Peyer's patch (tissue), 4 donors: ENCODE measurements around the gene CHCHD3.

Source experiments
- POLR2A ChIP-seq, 2 donors: fragments of 450-650 bp; IDR thresholded peaks; one replicate each; pipeline ENCODE4 v1.5.1; 2017; ENCODE audit warnings: antibody characterized with exemption in 2 of 2, mild to moderate bottlenecking in 2 of 2, moderate library complexity in 2 of 2
- TF ChIP-seq, protein P1 (sequence below), 6 experiments: fragments of 450-650 bp in 4 of 6; fragments of 200-600 bp in 2 of 6; sonication (generic) in 1 of 6; IDR thresholded peaks; one replicate each; pipeline ENCODE4 v1.5.1; 2017 to 2019; ENCODE audit warnings: antibody characterized with exemption in 6 of 6, mild to moderate bottlenecking in 3 of 6, moderate library complexity in 1 of 6

- TF ChIP-seq, protein P1, sequence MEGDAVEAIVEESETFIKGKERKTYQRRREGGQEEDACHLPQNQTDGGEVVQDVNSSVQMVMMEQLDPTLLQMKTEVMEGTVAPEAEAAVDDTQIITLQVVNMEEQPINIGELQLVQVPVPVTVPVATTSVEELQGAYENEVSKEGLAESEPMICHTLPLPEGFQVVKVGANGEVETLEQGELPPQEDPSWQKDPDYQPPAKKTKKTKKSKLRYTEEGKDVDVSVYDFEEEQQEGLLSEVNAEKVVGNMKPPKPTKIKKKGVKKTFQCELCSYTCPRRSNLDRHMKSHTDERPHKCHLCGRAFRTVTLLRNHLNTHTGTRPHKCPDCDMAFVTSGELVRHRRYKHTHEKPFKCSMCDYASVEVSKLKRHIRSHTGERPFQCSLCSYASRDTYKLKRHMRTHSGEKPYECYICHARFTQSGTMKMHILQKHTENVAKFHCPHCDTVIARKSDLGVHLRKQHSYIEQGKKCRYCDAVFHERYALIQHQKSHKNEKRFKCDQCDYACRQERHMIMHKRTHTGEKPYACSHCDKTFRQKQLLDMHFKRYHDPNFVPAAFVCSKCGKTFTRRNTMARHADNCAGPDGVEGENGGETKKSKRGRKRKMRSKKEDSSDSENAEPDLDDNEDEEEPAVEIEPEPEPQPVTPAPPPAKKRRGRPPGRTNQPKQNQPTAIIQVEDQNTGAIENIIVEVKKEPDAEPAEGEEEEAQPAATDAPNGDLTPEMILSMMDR (IDR thresholded peaks at IDR 0.05), result no peak
- TF ChIP-seq POLR2A (IDR thresholded peaks at IDR 0.05), result no peak
Measured at GRCh38 chr7:132933072-132933458, 148.8 kb downstream of the CHCHD3 start.
